NCI-H345 treated with DMSO at 0.1 percent for 48 hours (cell line): ENCODE data around the gene SRCAP.
A peak's percentile ranks its signal among the peaks of the same experiment; 100 is the strongest.

ENCODE experiments used
- DNase-seq: peaks from one replicate; lab custom pipeline; 2025; ENCODE audit not compliant: unreplicated experiment; lab: John Stamatoyannopoulos, UW

The SRCAP gene

DNA sequence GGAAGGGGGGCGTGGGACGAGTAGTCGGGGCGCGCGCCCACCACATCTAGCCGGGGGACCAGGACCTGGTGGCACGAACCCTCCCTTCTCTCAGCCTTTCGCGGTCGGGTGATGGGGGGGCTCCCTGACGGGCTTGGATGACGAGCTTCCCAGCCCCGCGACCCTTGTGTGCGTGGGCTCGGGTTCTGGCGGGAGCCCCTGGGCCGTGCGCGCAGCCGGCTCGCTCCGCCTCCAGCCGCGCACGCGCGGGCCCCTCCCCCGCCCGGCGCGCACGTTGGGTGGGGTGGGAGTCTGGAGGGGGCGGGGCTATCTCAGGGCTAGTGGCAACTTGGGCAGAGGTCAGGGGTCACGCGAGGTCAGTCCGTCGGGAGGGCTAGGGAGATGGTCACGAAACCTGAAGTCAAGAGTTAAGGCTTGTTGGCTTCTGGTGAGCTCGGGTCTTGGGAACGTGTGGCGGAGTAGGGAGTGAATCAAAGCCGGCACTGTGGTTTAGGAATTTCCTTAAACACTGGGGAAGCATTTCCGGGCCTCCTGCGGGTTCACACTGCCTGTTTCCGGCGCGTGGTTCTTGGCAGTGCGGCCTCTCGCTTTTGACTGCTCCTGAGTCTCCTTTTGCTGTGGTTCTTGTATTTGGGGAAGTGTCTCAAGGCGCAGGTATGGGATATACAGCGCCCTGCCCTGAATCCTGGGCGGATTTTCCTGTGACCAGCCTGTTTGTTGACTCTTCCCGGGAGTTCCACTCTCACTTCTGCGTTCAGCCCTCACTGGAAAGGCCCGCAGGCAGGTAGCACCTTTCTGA, at the start of gene SRCAP:
Gene SRCAP (plus strand): TSS at position 356 of the 799 bp plus-strand sequence. CDS start 1,654 bp downstream, outside the sequence.
- DNase-seq = peak; percentile 82

GRCh38 chr16:30649725-30650368, 49.1 kb upstream of the SRCAP start:
- DNase-seq = no peak

DNA sequence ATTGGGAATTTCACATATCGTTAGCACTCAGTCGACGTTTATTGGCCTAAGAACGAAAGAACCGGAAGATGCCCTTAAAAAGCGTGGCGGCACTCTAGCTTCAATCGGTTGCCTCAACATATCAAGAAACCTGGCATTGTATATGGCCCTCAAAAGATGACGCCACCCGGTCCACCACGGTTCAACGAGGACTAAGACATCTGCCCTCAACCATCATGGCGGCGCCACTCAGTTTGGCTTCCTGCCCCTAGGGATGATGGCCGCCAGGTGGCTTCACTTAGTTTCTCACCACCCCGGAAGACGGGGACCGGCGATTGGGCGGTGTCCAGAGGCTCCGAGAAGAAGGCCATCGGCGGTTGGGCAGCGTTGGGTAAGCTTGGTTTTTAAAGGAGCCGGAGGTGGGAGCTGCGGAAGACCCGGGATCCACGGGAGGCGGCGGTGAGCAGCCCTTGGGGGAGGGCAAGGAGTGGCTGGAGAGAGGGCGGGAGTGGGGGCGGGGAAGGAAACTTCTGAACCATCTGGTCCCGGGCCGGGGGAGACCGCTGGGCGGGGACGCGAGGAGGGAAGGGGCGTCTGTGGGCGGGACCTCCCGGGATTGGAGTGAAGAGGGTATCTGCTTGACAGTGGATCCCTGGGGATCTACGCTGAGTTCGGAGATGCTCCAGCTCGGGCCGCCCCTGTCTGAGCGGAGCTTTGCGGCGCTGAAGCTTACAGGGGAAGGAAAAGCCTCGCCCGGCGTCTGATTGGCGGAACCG, 48.4 kb upstream of the SRCAP start, which contains the start of gene PRR14:
Gene PRR14 (plus strand): TSS at position 592 of the 755 bp plus-strand sequence. CDS start 686 bp downstream, outside the sequence.
- DNase-seq = peak; percentile 100

GRCh38 chr16:30651124-30652004, 47.6 kb upstream of the SRCAP start:
- DNase-seq = peak; percentile 44

- no peak for DNase-seq
Measured at GRCh38 chr16:30652005-30652296, 47.0 kb upstream of the SRCAP start.

GRCh38 chr16:30652718-30653117, 46.3 kb upstream of the SRCAP start:
- DNase-seq = no peak

DNA sequence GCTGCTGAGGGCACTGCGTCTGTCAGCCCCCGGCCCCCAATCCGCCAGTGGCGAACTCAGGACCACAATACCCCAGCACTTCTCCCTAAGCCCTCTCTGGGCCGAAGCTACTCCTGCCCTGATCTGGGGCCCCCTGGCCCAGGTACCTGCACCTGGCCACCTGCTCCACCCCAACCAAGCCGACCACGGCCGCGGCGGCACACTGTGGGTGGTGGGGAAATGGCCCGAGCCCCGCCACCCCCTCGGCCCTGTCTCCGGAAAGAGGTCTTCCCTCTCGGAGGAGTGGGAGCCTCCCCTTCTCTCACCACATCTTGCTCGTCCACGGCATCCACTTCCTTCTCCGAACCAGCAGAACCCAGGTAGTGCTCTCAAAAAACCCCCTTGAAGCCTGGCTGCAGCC, 44.1 kb upstream of the SRCAP start:
- no peak for DNase-seq

DNA sequence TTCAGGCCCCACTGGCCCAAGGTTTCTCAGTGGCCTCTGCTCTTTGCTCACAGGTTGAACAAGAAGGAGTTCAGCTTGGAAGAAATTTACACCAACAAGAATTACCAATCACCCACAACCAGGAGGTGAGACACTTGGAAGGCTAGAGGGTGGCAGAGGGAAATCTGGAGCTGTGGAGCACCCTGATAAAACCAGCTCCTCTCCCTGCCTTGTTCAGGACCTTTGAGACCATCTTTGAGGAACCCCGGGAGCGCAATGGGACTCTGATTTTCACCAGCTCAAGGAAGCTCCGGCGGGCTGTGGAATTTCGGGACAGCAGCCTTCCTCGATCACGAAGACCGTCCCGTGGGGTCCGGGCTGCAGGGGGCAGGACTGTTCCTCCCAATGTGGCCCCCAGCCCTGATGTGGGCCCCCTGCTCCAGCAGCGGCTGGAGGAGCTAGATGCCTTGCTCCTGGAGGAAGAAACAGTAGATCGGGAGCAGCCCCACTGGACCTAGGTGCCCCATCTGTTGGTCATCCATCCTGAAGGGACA, 43.1 kb upstream of the SRCAP start:
- DNase-seq = no peak

GRCh38 chr16:30656388-30656787, 42.6 kb upstream of the SRCAP start:
- no peak for DNase-seq

- DNase-seq = no peak
Measured at GRCh38 chr16:30656974-30657865, 41.8 kb upstream of the SRCAP start.

- peak; percentile 100 for DNase-seq
Measured at GRCh38 chr16:30657866-30658730, 40.9 kb upstream of the SRCAP start, which contains the start of gene FBRS. Gene FBRS, plus strand, starts transcription at chr16:30658431. Its CDS starts 1,088 bp downstream, at chr16:30659519.

- peak; percentile 98 for DNase-seq
Measured at GRCh38 chr16:30658731-30659506, 40.1 kb upstream of the SRCAP start.

- no peak for DNase-seq
Measured at GRCh38 chr16:30659507-30660423, 39.2 kb upstream of the SRCAP start.

DNA sequence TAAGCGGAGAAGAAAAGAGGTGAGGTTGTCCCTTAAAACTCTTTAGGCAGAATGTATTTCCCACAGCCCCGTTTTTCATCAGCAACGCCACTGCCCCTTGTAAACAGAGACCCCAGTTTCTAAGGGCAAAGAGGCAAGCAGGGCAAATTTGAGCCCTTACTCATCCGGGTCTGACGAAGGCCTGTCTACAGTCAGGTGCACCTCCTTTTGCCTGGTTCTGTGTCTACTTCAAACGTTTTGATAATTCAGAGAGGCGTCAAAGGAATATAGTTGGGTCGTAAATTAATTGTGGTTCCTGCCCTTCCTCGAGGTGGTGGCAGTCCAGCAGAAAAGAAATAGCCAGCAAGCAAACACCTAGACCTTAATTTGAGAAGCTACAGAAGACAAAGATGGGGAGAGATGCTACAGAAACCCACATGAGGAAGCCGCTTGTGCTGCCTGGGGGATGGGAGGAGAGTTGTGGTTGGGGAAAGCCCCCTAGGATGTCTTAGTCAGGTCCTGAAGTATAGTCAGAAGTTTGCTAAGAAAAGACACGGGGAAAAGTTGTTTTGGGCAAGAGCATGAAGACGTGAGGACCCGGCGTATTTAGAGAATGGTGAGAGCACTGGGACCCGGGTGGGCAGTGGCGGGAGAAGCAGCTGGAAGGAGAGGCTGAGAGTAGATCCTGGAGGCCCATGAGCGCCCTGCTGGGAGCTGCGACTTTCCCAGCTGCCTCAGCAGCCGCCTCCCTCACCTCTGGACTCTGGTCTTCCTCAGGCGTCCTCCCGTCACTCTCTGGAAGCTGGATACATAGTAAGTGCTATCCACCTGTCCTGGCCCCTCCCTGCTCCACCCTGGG, 38.3 kb upstream of the SRCAP start:
- no peak for DNase-seq

DNA sequence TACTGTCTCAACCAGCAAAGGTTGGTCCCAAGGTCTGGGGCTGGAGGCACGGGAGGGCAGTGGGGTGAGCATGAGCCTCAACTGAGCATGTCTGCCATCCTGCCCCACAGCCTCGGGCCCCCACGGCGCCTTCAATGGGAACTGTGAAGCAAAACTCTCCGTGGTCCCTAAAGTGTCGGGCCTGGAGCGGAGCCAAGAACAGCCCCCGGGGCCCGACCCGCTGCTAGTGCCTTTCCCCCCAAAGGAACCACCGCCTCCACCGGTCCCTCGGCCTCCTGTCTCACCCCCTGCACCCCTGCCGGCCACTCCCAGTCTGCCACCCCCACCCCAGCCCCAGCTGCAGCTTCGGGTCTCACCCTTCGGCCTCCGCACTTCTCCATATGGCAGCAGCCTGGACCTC, 36.5 kb upstream of the SRCAP start:
- no peak for DNase-seq

GRCh38 chr16:30663038-30663437, 35.9 kb upstream of the SRCAP start:
- no peak for DNase-seq
